HepG2 (cell line): ENCODE measurements around the gene RNF222. TPM values are rescaled to one million over a fixed set of nuclear protein-coding genes. Genes with fewer than 3 reads are reported as not detected.

Experiments
- ERF ChIP-seq: IDR thresholded peaks from 2 replicates; pipeline ENCODE4 v1.6.1; 2018; ENCODE audit warnings: missing biosample characterization, missing genetic modification reagents
- IKZF4 ChIP-seq: sonication (generic); formaldehyde crosslinking; IDR thresholded peaks from 2 replicates; pipeline ENCODE4 v1.5.1; 2020; ENCODE audit warnings: borderline replicate concordance, mild to moderate bottlenecking, low read depth, missing genetic modification reagents; ENCODE audit errors: not compliant biosample characterization
- MTA3 ChIP-seq: sonication (generic); formaldehyde crosslinking; IDR thresholded peaks from 2 replicates; pipeline ENCODE4 v1.4.0; 2020; ENCODE audit warnings: missing genetic modification reagents
- REL ChIP-seq: sonication (generic); formaldehyde crosslinking; conservative IDR thresholded peaks from 2 replicates; pipeline ENCODE4 v1.8.0; 2022; ENCODE audit warnings: mild to moderate bottlenecking, missing genetic modification reagents, moderate library complexity
- ZNF232 ChIP-seq: sonication (generic); formaldehyde crosslinking; IDR thresholded peaks from 2 replicates; pipeline ENCODE4 v1.4.0; 2020; ENCODE audit warnings: missing genetic modification reagents, borderline replicate concordance
- ZNF619 ChIP-seq: sonication (generic); formaldehyde crosslinking; IDR thresholded peaks from 2 replicates; pipeline ENCODE4 v1.4.0; 2020; ENCODE audit warnings: mild to moderate bottlenecking, missing genetic modification reagents
- ZNF749 ChIP-seq: sonication (generic); formaldehyde crosslinking; IDR thresholded peaks from 2 replicates; pipeline ENCODE4 v1.8.0; 2022; ENCODE audit warnings: mild to moderate bottlenecking, missing genetic modification reagents, moderate library complexity, borderline replicate concordance
- polyA plus RNA-seq, 8 experiments: library from polyadenylated mRNA; depleted of rRNA in 3 of 8; stranded (reverse) in 7 of 8; unstranded in 1 of 8; fragments of >200 nt; fragmentation: Illumina TruSeq in 4 of 8; extraction: Trizol in 4 of 8; gene quantifications; 2 replicates each; pipeline versions ENCODE4 v1.2.1 to v1.2.3, GENCODE V29; 2011 to 2016; ENCODE audit warnings: low read depth in 4 of 8, missing spikeins in 1 of 8, mixed read lengths in 1 of 8; ENCODE audit not compliant: insufficient read depth in 1 of 8
- total RNA-seq, 5 experiments: library from RNA; depleted of rRNA; stranded (reverse); fragments of >200 nt; fragmentation: Illumina TruSeq; extraction: Trizol; gene quantifications; 2 replicates each; pipeline ENCODE4 v1.2.3, GENCODE V29; 2016; ENCODE audit warnings: low read depth in 1 of 5
- TF ChIP-seq, protein P1 (sequence below): IDR thresholded peaks from 2 replicates; pipeline ENCODE4 v1.6.1; 2018; ENCODE audit warnings: missing genetic modification reagents, mild to moderate bottlenecking, missing compliant biosample characterization
- TF ChIP-seq, protein P2 (sequence below): sonication (generic); formaldehyde crosslinking; IDR thresholded peaks from 2 replicates; pipeline ENCODE4 v1.4.0; 2020; ENCODE audit warnings: mild to moderate bottlenecking, missing genetic modification reagents
- TF ChIP-seq, protein P3 (sequence below): sonication (generic); formaldehyde crosslinking; IDR thresholded peaks from 2 replicates; pipeline ENCODE4 v1.8.0; 2022; ENCODE audit warnings: mild to moderate bottlenecking, missing genetic modification reagents
- TF ChIP-seq, protein P4 (sequence below): sonication (generic); formaldehyde crosslinking; IDR thresholded peaks from 2 replicates; pipeline ENCODE4 v1.4.0; 2020; ENCODE audit warnings: missing genetic modification reagents, borderline replicate concordance
- TF ChIP-seq, protein P5 (sequence below): sonication (generic); formaldehyde crosslinking; IDR thresholded peaks from 2 replicates; pipeline ENCODE4 v1.4.0; 2020; ENCODE audit warnings: missing genetic modification reagents
- TF ChIP-seq, protein P6 (sequence below): sonication (generic); formaldehyde crosslinking; IDR thresholded peaks from 2 replicates; pipeline ENCODE4 v1.5.0; 2020; ENCODE audit warnings: mild to moderate bottlenecking, missing genetic modification reagents, borderline replicate concordance

Gene RNF222
- total and polyA plus RNA-seq, 2 of the 13 experiments (the other 11 are each of a cell fraction or from before 2014, with no cell fraction given), result not detected

DNA sequence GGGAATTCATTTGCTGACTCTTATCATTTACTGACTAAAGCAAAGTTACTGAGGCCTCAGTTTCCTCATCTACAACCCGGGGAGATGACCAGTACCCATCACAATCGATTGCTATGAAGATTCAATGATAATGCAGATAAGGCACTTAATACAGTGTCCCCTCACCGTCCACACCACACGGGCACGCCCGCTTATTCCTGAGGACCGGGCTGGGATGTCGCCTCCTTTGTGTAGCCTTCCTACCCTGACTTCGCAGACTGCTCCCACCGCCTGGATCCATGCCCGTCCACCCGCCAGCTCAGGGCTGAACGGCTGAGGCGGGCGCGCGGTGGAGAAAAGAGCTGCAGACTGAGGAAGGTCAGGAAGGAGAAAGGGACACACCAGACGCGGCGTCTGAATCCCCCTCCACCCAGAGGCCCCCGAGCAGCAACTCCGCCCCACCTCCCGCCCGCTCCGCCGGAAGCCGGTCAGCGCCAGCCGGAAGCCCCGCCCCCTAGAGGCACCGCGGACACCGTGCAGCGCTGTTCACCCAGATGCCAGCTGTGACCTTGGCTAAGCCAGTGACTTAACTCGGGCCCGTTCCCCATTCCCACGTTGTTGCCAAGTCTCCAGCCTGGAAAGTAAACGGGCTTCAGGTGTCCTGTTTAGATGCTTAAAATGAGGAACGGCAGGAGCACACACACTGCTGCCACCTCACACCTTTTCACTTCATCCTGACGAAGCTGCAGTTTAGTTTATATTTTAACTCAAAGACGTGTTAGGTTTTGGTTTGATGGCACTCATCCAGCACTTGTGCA lies 21.2 kb downstream of the RNF222 start, which contains the start of gene KRABD2 (continued):
- TF ChIP-seq ZNF232 (CRISPR knock-in tag), result peak; percentile 56; the same call in 1 of the 2 replicates
- TF ChIP-seq ZNF749 (CRISPR knock-in tag), result peak; percentile 47; the same call in 1 of the 2 replicates
- TF ChIP-seq, protein P1, sequence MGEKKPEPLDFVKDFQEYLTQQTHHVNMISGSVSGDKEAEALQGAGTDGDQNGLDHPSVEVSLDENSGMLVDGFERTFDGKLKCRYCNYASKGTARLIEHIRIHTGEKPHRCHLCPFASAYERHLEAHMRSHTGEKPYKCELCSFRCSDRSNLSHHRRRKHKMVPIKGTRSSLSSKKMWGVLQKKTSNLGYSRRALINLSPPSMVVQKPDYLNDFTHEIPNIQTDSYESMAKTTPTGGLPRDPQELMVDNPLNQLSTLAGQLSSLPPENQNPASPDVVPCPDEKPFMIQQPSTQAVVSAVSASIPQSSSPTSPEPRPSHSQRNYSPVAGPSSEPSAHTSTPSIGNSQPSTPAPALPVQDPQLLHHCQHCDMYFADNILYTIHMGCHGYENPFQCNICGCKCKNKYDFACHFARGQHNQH (CRISPR knock-in tag), result peak; percentile 89
- TF ChIP-seq MTA3 (CRISPR knock-in tag), result no peak
- TF ChIP-seq, protein P2, sequence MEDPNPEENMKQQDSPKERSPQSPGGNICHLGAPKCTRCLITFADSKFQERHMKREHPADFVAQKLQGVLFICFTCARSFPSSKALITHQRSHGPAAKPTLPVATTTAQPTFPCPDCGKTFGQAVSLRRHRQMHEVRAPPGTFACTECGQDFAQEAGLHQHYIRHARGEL (CRISPR knock-in tag), result no peak
- peak; percentile 53 for TF ChIP-seq ERF (CRISPR knock-in tag)
- TF ChIP-seq, protein P3, sequence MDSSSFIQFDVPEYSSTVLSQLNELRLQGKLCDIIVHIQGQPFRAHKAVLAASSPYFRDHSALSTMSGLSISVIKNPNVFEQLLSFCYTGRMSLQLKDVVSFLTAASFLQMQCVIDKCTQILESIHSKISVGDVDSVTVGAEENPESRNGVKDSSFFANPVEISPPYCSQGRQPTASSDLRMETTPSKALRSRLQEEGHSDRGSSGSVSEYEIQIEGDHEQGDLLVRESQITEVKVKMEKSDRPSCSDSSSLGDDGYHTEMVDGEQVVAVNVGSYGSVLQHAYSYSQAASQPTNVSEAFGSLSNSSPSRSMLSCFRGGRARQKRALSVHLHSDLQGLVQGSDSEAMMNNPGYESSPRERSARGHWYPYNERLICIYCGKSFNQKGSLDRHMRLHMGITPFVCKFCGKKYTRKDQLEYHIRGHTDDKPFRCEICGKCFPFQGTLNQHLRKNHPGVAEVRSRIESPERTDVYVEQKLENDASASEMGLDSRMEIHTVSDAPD (CRISPR knock-in tag), result 0 out of 2 replicates have a peak, but pooled peaks have one; percentile 44
- TF ChIP-seq, protein P4, sequence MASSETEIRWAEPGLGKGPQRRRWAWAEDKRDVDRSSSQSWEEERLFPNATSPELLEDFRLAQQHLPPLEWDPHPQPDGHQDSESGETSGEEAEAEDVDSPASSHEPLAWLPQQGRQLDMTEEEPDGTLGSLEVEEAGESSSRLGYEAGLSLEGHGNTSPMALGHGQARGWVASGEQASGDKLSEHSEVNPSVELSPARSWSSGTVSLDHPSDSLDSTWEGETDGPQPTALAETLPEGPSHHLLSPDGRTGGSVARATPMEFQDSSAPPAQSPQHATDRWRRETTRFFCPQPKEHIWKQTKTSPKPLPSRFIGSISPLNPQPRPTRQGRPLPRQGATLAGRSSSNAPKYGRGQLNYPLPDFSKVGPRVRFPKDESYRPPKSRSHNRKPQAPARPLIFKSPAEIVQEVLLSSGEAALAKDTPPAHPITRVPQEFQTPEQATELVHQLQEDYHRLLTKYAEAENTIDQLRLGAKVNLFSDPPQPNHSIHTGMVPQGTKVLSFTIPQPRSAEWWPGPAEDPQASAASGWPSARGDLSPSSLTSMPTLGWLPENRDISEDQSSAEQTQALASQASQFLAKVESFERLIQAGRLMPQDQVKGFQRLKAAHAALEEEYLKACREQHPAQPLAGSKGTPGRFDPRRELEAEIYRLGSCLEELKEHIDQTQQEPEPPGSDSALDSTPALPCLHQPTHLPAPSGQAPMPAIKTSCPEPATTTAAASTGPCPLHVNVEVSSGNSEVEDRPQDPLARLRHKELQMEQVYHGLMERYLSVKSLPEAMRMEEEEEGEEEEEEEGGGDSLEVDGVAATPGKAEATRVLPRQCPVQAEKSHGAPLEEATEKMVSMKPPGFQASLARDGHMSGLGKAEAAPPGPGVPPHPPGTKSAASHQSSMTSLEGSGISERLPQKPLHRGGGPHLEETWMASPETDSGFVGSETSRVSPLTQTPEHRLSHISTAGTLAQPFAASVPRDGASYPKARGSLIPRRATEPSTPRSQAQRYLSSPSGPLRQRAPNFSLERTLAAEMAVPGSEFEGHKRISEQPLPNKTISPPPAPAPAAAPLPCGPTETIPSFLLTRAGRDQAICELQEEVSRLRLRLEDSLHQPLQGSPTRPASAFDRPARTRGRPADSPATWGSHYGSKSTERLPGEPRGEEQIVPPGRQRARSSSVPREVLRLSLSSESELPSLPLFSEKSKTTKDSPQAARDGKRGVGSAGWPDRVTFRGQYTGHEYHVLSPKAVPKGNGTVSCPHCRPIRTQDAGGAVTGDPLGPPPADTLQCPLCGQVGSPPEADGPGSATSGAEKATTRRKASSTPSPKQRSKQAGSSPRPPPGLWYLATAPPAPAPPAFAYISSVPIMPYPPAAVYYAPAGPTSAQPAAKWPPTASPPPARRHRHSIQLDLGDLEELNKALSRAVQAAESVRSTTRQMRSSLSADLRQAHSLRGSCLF (CRISPR knock-in tag), result no peak
- TF ChIP-seq REL (CRISPR knock-in tag), result no peak
- peak; percentile 80 for TF ChIP-seq IKZF4 (CRISPR knock-in tag)
- TF ChIP-seq, protein P5, sequence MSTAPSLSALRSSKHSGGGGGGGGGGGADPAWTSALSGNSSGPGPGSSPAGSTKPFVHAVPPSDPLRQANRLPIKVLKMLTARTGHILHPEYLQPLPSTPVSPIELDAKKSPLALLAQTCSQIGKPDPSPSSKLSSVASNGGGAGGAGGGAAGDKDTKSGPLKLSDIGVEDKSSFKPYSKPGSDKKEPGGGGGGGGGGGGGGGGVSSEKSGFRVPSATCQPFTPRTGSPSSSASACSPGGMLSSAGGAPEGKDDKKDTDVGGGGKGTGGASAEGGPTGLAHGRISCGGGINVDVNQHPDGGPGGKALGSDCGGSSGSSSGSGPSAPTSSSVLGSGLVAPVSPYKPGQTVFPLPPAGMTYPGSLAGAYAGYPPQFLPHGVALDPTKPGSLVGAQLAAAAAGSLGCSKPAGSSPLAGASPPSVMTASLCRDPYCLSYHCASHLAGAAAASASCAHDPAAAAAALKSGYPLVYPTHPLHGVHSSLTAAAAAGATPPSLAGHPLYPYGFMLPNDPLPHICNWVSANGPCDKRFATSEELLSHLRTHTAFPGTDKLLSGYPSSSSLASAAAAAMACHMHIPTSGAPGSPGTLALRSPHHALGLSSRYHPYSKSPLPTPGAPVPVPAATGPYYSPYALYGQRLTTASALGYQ, result peak; percentile 40; the same call in 1 of the 2 replicates
- TF ChIP-seq, protein P6, sequence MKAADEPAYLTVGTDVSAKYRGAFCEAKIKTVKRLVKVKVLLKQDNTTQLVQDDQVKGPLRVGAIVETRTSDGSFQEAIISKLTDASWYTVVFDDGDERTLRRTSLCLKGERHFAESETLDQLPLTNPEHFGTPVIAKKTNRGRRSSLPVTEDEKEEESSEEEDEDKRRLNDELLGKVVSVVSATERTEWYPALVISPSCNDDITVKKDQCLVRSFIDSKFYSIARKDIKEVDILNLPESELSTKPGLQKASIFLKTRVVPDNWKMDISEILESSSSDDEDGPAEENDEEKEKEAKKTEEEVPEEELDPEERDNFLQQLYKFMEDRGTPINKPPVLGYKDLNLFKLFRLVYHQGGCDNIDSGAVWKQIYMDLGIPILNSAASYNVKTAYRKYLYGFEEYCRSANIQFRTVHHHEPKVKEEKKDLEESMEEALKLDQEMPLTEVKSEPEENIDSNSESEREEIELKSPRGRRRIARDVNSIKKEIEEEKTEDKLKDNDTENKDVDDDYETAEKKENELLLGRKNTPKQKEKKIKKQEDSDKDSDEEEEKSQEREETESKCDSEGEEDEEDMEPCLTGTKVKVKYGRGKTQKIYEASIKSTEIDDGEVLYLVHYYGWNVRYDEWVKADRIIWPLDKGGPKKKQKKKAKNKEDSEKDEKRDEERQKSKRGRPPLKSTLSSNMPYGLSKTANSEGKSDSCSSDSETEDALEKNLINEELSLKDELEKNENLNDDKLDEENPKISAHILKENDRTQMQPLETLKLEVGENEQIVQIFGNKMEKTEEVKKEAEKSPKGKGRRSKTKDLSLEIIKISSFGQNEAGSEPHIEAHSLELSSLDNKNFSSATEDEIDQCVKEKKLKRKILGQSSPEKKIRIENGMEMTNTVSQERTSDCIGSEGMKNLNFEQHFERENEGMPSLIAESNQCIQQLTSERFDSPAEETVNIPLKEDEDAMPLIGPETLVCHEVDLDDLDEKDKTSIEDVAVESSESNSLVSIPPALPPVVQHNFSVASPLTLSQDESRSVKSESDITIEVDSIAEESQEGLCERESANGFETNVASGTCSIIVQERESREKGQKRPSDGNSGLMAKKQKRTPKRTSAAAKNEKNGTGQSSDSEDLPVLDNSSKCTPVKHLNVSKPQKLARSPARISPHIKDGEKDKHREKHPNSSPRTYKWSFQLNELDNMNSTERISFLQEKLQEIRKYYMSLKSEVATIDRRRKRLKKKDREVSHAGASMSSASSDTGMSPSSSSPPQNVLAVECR (CRISPR knock-in tag), result peak; percentile 80
- no peak for TF ChIP-seq ZNF619 (CRISPR knock-in tag)
